Endothelial cell of umbilical vein (primary cell): Measurements from ENCODE around the gene EFHC1. TPM values are rescaled to one million over a fixed set of nuclear protein-coding genes. Genes with fewer than 3 reads are reported as not detected.

Experiments
- BruUV-seq: library from RNA; stranded (reverse); fragments of 400-500 nt; replicated peaks from 2 replicates; lab custom pipeline; 2021; lab: Mats Ljungman, UMichigan
- CTCF ChIA-PET: fragments of 300-600, 350-600 bp; sonication (Branson Sonifier 250); formaldehyde crosslinking; loops from one replicate; lab custom pipeline; 2021; ENCODE audit warnings: antibody characterized with exemption, inconsistent platforms; lab: Charles Lee
- POLR2A ChIA-PET: fragments of 300-600, 350-600 bp; sonication (Branson Sonifier 250); formaldehyde crosslinking; loops from one replicate; lab custom pipeline; 2021; ENCODE audit warnings: antibody characterized with exemption, inconsistent platforms; lab: Charles Lee
- DNase-seq: peaks from one replicate; pipeline ENCODE4 v3.0.0-alpha.2; 2011; ENCODE audit warnings: low read depth, low spot score
- FAIRE-seq: peaks from 2 replicates; lab custom pipeline; 2011; peaks lifted over from hg19 to GRCh38; lab: Jason Lieb, UNC
- H2AFZ ChIP-seq: 2 replicates; pipeline ENCODE4 v1.6.0; 2012; ENCODE audit warnings: low read depth, low read length, control low read depth, inconsistent platforms
- H3K27ac ChIP-seq: 2 replicates; pipeline ENCODE4 v1.5.1; 2011; ENCODE audit warnings: low read depth, mild to moderate bottlenecking, control low read depth, low read length, moderate library complexity; ENCODE audit not compliant: insufficient read depth
- H3K27me3 ChIP-seq, 2 experiments: 2 replicates each; pipeline versions ENCODE4 v1.6.0 to v1.6.1; 2011; ENCODE audit warnings: low read length in 2 of 2, mixed read lengths in 1 of 2; ENCODE audit not compliant: control insufficient read depth in 2 of 2, insufficient read depth in 2 of 2
- H3K36me3 ChIP-seq, 2 experiments: 2 replicates in 1 of 2; 3 replicates in 1 of 2; pipeline ENCODE4 v1.5.1; 2011; ENCODE audit warnings: low read length in 2 of 2, mild to moderate bottlenecking in 1 of 2, moderate library complexity in 1 of 2; ENCODE audit not compliant: control insufficient read depth in 2 of 2, insufficient read depth in 2 of 2; ENCODE audit errors: extremely low read depth in 1 of 2
- H3K4me1 ChIP-seq: 3 replicates; pipeline ENCODE4 v1.5.1; 2011; ENCODE audit warnings: mild to moderate bottlenecking, low read length; ENCODE audit not compliant: control insufficient read depth, insufficient read depth; ENCODE audit errors: extremely low read depth
- H3K4me2 ChIP-seq: 2 replicates; pipeline ENCODE4 v1.6.1; 2011; ENCODE audit warnings: low read length, control low read depth, mixed read lengths; ENCODE audit not compliant: insufficient read depth
- H3K4me3 ChIP-seq, 3 experiments: fragments of 200-600 bp in 1 of 3; sonication (generic), shearing (Covaris generic) in 1 of 3; replicated peaks in 1 of 3; 2 replicates each; pipeline ENCODE4 v1.5.1; 2011 to 2016; ENCODE audit warnings: control low read depth in 3 of 3, low read length in 3 of 3, mild to moderate bottlenecking in 2 of 3, inconsistent platforms in 1 of 3, low read depth in 1 of 3, moderate library complexity in 1 of 3; ENCODE audit not compliant: insufficient read depth in 1 of 3
- H3K79me2 ChIP-seq: 2 replicates; pipeline ENCODE4 v1.6.0; 2012; ENCODE audit warnings: low read length, inconsistent platforms; ENCODE audit not compliant: control insufficient read depth, insufficient read depth
- H3K9ac ChIP-seq: replicated peaks from 2 replicates; pipeline ENCODE3; 2011; ENCODE audit warnings: low read length, control low read depth; ENCODE audit not compliant: insufficient read depth; ENCODE audit errors: extremely low read depth
- H3K9me1 ChIP-seq: replicated peaks from 3 replicates; pipeline ENCODE4 v1.6.0; 2011; ENCODE audit warnings: mild to moderate bottlenecking, low read length; ENCODE audit not compliant: control insufficient read depth, insufficient read depth; ENCODE audit errors: extremely low read depth
- H3K9me3 ChIP-seq: replicated peaks from 2 replicates; pipeline ENCODE4 v1.5.1; 2012; ENCODE audit warnings: low read length, inconsistent platforms; ENCODE audit not compliant: control insufficient read depth, insufficient read depth
- H4K20me1 ChIP-seq: replicated peaks from 2 replicates; pipeline ENCODE3; 2011; ENCODE audit warnings: mild to moderate bottlenecking, low read length; ENCODE audit not compliant: control insufficient read depth, insufficient read depth; ENCODE audit errors: extremely low read depth
- CTCF ChIP-seq, 2 donors: IDR thresholded peaks; 1 replicate in 1 of 2; 2 replicates in 1 of 2; pipeline ENCODE4 v1.5.1; 2011; ENCODE audit warnings: low read length in 2 of 2, mild to moderate bottlenecking in 2 of 2, moderate library complexity in 2 of 2, control low read depth in 1 of 2, inconsistent platforms in 1 of 2, low read depth in 1 of 2; ENCODE audit not compliant: insufficient read depth in 1 of 2; ENCODE audit errors: extremely low read depth in 1 of 2
- EZH2 ChIP-seq: IDR thresholded peaks from 2 replicates; pipeline ENCODE4 v1.6.1; 2012; ENCODE audit warnings: borderline replicate concordance, low read depth, mild to moderate bottlenecking, moderate library complexity, low read length, inconsistent platforms; ENCODE audit not compliant: severe bottlenecking
- FOS ChIP-seq: IDR thresholded peaks from 2 replicates; pipeline ENCODE4 v1.6.1; 2011; ENCODE audit warnings: mild to moderate bottlenecking, low read length, moderate library complexity, borderline replicate concordance; ENCODE audit not compliant: insufficient read depth
- GATA2 ChIP-seq: IDR thresholded peaks from 2 replicates; pipeline ENCODE4 v1.7.0; 2011; ENCODE audit warnings: low read depth, mild to moderate bottlenecking, moderate library complexity, mixed read lengths, low read length; ENCODE audit not compliant: insufficient read length, insufficient read depth
- JUN ChIP-seq: IDR thresholded peaks from 2 replicates; pipeline ENCODE4 v1.6.1; 2011; ENCODE audit warnings: borderline replicate concordance, low read depth; ENCODE audit not compliant: insufficient read length, insufficient read depth
- MAX ChIP-seq: IDR thresholded peaks from 2 replicates; pipeline ENCODE4 v1.6.1; 2011; ENCODE audit not compliant: insufficient read depth, insufficient read length
- MYC ChIP-seq: IDR thresholded peaks from one replicate; pipeline ENCODE4 v1.6.1; 2011; ENCODE audit warnings: mild to moderate bottlenecking, low read depth, low read length
- POLR2A ChIP-seq: IDR thresholded peaks from 2 replicates; pipeline ENCODE4 v1.6.1; 2012; ENCODE audit warnings: low read depth, mild to moderate bottlenecking, control low read depth, low read length
- POLR2AphosphoS5 ChIP-seq: IDR thresholded peaks from 2 replicates; pipeline ENCODE4 v1.6.1; 2012; ENCODE audit warnings: low read depth, mild to moderate bottlenecking, control low read depth, low read length, moderate library complexity; ENCODE audit not compliant: insufficient read depth
- dilution Hi-C: fragments of 300-500 bp; cut with MboI; formaldehyde crosslinking; loops from one replicate; pipeline ENCODE4 v1.15.0; 2019; ENCODE audit warnings: low sequenced_read_pairs; ENCODE audit not compliant: extremely low pct_ligation_motif_present
- intact Hi-C: fragments of 100-400 bp; cut with micrococcal nuclease; formaldehyde crosslinking; loops from one replicate; pipeline ENCODE4 v1.10.0; 2022
- polyA plus RNA-seq, 4 experiments: library from polyadenylated mRNA; depleted of rRNA in 3 of 4; stranded (reverse) in 3 of 4; unstranded in 1 of 4; fragments of >200 nt; gene quantifications; 2 replicates each; pipeline versions ENCODE4 v1.2.1 to v1.2.3, GENCODE V29; 2011 to 2012; ENCODE audit warnings: missing spikeins in 1 of 4
- total RNA-seq: library from RNA; stranded (reverse); gene quantifications from 2 replicates; pipeline ENCODE4 v1.2.3, GENCODE V29; 2021

The EFHC1 gene
- total and polyA plus RNA-seq, 2 donors (not counting 3 experiments of a cell fraction or from before 2014, with no cell fraction given) = 14.6 to 17.6 TPM

GRCh38 chr6:52381249-52381648 is 38.9 kb upstream of the EFHC1 start:
- CTCF ChIA-PET = interaction anchor here (1.1 to 1.7 kb wide), 2 partner anchors 9 to 19 kb away, joined by 3 to 5 read pairs; no protein-coding TSS in a partner anchor
- no peaks in the 10 kb centered on the region for H3K27me3 ChIP-seq
- no peaks in the 10 kb centered on the region for H3K79me2 ChIP-seq
- H3K9me1 ChIP-seq = no peaks in the 10 kb centered on the region
- FAIRE-seq (no peak), DNase-seq (no peak)
- no peaks in the 10 kb centered on the region for H4K20me1 ChIP-seq
- TF ChIP-seq FOS = no peak
- no peak for TF ChIP-seq POLR2A
- no peak for TF ChIP-seq JUN
- no peak for TF ChIP-seq CTCF (IDR thresholded peaks at IDR 0.05; ENCODE audit: extremely low read depth in 1 of 2, insufficient read depth in 1 of 2, low read depth in 1 of 2, low read length in 2 of 2)
- TF ChIP-seq MAX = no peak
- TF ChIP-seq EZH2 = no peak
- no peak for TF ChIP-seq POLR2AphosphoS5
- TF ChIP-seq GATA2 = no peak
- no peak for TF ChIP-seq MYC
- dilution Hi-C loops = loop anchor here (25.0 kb wide), 2 partner anchors 94 to 281 kb away; partner anchors contain the start of genes MCM3 and TMEM14A
- no TSS peak for BruUV-seq
- intact Hi-C loops = no loop called here
- no peak overlapping the region for H3K4me2 ChIP-seq
- no peaks in the 10 kb centered on the region for H3K36me3 ChIP-seq
- no peak overlapping the region for H3K27ac ChIP-seq
- H3K9ac ChIP-seq = no peak overlapping the region
- POLR2A ChIA-PET = no interaction called here
- no peak overlapping the region for H3K4me3 ChIP-seq
- H2AFZ ChIP-seq = no peak overlapping the region
- no peaks in the 10 kb centered on the region for H3K9me3 ChIP-seq
- no peaks in the 10 kb centered on the region for H3K4me1 ChIP-seq
